Right ventricle myocardium inferior (tissue), 1 donor: Measurements from ENCODE around the gene TMEM8B. TPM values are rescaled to one million over a fixed set of nuclear protein-coding genes. Genes with fewer than 3 reads are reported as not detected.

Experiments
- ATAC-seq: fragments of 200-7000 bp; cut with Tn5 transposase; one replicate; pipeline ENCODE4 v1.9.1; 2020; ENCODE audit warnings: mild to moderate bottlenecking, moderate library complexity
- DNase-seq: peaks from one replicate; pipeline ENCODE4 v3.0.0; 2021; ENCODE audit errors: missing footprints
- intact Hi-C: fragments of 100-400 bp; cut with DNase I; formaldehyde crosslinking; loops from one replicate; pipeline ENCODE4 v1.11.0; 2022
- total RNA-seq: library from RNA; stranded (reverse); fragmentation: NEBNext Ultra II Directional; extraction: Animal tissue kit (Norgen Biotek cat#: 25700); gene quantifications from one replicate; pipeline ENCODE4 v1.2.1, GENCODE V29; 2021
- donor health status: DM: no; HTN: yes; CAD: no; lungs with severe emphysema.

The TMEM8B gene
- total RNA-seq, 1 donor from 2014 or later = 13.8 TPM

DNA sequence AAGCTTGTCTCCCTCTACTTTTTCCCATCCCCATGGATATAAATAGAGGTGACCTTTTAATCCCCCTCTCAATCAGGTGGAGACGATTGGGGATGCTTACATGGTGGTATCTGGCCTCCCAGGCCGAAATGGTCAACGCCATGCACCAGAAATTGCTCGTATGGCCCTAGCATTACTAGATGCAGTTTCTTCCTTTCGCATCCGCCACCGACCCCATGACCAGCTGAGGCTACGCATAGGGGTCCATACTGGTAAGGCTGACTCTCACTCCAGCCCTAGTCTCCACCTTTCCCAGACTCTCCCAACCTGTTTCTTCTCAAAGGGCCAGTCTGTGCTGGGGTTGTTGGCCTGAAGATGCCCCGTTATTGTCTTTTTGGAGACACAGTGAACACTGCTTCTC is 20.6 kb upstream of the TMEM8B start:
- intact Hi-C loops = no loop called here
- DNase-seq (no peak), ATAC-seq (no peak)

DNA sequence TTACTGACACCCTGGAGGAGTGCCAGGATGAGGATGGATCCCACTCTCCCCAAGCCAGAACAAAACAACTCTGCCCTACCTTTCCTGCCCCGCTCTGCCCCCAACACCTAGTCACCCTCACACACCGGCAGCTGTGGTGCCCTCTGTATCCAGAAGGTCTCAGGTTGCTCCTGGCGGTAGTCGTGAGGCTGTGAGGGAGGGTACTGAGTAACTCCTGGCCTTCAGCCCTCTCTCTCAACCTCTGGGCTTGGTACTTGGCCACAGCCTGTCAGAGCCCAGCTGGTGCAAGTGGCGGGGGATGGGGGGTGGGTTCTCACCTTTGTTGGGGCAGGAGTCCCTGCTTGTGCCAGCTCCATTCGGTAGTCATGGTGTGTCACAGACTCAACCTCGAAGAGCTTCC is 18.9 kb upstream of the TMEM8B start:
- intact Hi-C loops = loop anchor here (10.0 kb wide), 1 partner anchor 645 kb away; the partner anchor contains the start of gene UNC13B
- DNase-seq (no peak), ATAC-seq (no peak)

DNA sequence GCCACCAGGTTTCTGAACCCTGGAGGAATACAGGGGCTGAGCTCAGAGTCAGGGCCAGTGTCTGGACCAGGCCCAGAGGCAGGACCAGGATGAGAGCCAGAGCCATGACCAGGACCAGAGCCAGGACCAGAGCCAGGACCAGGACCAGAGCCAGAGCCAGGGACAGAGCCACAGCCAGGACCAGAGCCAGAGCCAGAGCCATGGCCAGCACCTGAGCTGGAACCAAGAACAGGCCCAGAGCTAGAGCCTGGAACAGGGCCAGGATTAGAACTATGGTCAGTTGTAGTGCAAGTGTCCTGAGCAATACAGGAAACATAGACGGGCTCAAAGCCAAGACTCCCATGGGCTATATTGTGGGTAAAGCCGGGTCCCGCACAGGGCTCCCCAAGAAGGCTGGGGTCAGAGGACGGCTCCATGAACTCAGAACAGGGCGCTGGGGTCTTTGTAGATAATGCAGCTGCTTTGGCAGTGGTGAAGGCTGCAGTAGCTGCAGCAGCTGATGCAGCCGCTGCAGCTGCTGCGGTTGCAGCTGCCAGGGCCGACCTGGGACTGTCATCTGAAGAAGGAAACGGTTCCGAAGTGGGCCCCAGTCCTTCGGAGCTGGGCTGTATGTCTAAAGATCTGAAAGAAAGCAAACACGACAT is 17.5 kb upstream of the TMEM8B start:
- ATAC-seq = no peak
- no peak for DNase-seq
- intact Hi-C loops = loop anchor here (2.0 to 10.0 kb wide), 2 partner anchors 21 to 647 kb away; partner anchors contain the start of genes NPR2 and UNC13B

GRCh38 chr9:35812025-35812602 is 16.9 kb upstream of the TMEM8B start, which contains the start of gene SPAG8:
Gene SPAG8, minus strand, starts transcription at chr9:35812262. Its CDS starts 115 bp downstream, at chr9:35812147.
- ATAC-seq = peak; percentile 71
- intact Hi-C loops = loop anchor here (2.0 to 10.0 kb wide), 2 partner anchors 21 to 647 kb away; partner anchors contain the start of genes NPR2 and UNC13B

GRCh38 chr9:35813434-35814105 is 15.5 kb upstream of the TMEM8B start:
- intact Hi-C loops = loop anchor here (2.0 to 10.0 kb wide), 2 partner anchors 23 to 649 kb away; partner anchors contain the start of genes NPR2 and UNC13B
- no peak for DNase-seq
- no peak for ATAC-seq

More at GRCh38 chr9:35812025-35812602, 16.9 kb upstream of the TMEM8B start, which contains the start of gene SPAG8:
- DNase-seq = peak; percentile 97

GRCh38 chr9:35814106-35814840 is 14.8 kb upstream of the TMEM8B start:
- intact Hi-C loops = loop anchor here (10.0 kb wide), 1 partner anchor 649 kb away; the partner anchor contains the start of gene UNC13B
- peak; percentile 53 for ATAC-seq
- DNase-seq = peak; percentile 88

- DNase-seq (peak; percentile 98), ATAC-seq (peak; percentile 95)
- intact Hi-C loops = loop anchor here (10.0 kb wide), 1 partner anchor 650 kb away; the partner anchor contains the start of gene UNC13B
These were observed 14.0 kb upstream of the TMEM8B start, which contains the start of gene HINT2 for GRCh38 chr9:35814841-35815543. Gene HINT2, minus strand, starts transcription at chr9:35815042. Its CDS starts 63 bp downstream, at chr9:35814979.

GRCh38 chr9:35816708-35817107 is 12.3 kb upstream of the TMEM8B start:
- intact Hi-C loops = loop anchor here (10.0 kb wide), 1 partner anchor 652 kb away; the partner anchor contains the start of gene UNC13B
- ATAC-seq (no peak), DNase-seq (no peak)

DNA sequence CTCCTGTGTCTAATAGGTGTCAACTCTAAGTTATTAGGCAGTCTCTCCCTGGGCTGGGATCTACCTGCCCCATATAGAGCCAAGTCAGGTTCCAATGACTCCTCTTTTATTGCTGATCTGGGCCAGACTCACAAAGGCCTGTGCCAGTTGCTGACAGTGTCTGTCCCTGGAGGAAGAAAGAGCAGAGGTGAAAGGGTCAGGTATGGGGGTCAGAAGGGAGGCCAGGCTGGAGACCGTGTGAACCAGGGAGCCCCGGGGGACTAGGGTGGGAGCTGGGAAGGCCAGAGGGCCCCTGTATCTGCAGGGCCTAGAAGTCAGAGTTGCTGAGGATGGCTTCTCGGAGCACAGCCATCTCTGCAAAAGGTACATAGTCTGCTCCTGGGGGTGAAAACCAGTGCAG is 10.7 kb upstream of the TMEM8B start:
- intact Hi-C loops = loop anchor here (10.0 kb wide), 1 partner anchor 654 kb away; the partner anchor contains the start of gene UNC13B
- ATAC-seq = no peak
- DNase-seq = no peak

DNA sequence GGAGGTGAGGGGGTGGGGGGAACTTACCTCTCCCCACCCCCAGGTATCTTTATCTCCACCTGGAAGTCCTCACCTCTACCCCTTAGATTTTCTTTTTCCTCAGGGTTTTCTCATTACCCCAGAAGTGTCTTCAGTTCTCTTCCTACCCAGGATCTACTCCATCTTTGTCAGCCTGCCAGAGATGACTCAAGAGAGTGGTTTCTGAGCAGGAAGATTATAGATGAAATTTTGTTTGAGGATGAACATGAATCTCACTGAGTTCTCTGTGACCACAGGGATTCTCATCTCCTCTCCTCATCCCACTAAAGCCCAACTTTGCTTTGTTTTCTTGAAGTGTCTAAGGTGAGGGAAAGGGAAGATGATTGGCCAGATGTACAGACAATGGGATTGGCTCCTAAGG is 9.0 kb upstream of the TMEM8B start:
- intact Hi-C loops = no loop called here
- DNase-seq (no peak), ATAC-seq (no peak)

DNA sequence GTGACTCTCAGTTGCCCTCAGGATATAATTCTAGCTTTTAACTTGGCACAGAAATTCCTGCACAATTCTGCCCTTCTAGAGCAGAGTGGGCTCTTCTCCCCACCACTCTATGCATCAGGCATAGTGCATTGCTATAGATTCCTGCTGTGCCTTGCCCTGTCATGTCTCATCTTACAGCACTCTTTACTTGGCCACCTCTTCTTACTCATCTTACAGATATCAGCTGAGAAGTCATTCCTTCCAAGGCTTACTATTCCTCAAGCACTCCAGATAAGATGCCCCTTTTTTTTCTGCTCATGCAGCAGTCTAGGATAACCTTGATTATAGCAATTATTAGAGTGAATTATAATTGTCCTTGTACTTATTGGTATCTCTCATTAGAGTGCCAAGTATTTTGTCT is 6.1 kb upstream of the TMEM8B start:
- intact Hi-C loops = no loop called here
- DNase-seq (no peak), ATAC-seq (no peak)

DNA sequence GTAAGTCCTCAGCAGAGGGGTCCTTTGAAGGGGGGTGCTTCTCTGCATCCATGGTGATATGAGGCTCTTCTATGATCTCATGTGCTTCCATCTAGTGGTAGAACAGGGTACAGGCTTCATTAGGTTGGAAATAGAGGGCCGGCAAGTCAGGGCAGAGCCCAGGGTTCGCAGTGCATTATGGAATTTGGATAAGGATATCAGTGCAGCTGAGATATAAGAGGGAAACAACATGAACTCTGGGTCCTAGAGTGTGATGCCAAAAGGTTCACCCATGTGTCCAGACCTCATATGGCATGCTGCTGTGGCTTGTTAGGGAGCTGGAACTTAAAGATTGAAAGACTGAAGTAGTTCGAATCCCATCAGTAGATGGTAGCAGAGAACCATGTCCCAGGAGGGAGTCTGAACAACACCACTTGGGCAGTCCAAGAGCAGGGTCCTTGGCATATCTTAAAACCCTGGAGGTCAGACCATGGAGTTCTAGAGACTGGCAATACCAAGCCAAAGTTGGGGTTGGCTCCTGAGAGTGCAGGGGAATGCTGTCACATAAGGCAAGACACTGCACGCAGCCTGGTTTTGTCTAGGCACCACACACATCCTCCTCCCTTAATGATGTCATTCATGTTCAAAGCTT is 2.8 kb upstream of the TMEM8B start:
- ATAC-seq = peak; percentile 49
- intact Hi-C loops = loop anchor here (1.0 to 5.0 kb wide), 4 partner anchors 35 to 169 kb away; partner anchors contain the start of genes CCDC107, CREB3, NPR2 and RMRP

DNA sequence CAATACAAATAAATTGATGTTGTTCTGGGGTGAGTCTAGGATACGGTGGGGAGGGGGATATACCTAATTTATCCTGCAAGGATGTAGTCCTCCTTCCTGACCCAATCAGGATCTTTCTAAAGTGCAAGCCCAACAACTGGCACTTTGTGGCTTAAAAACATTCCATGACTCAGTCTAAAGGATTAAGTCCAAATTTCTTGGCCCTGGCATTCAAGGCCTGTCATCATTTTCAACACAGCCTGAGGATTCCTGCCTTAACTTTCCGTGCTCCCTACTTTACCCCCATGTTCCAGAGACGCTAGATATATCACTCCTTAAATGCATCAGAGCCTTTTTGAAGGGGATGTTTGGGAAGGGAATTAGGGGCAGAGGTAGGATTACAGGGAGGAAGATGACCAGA is 1.5 kb upstream of the TMEM8B start:
- DNase-seq (no peak), ATAC-seq (no peak)
- intact Hi-C loops = loop anchor here (2.0 to 5.0 kb wide), 3 partner anchors 37 to 170 kb away; partner anchors contain the start of genes CCDC107, CREB3, NPR2 and RMRP

More for the DNA sequence above, 2.8 kb upstream of the TMEM8B start:
- DNase-seq = no peak

DNA sequence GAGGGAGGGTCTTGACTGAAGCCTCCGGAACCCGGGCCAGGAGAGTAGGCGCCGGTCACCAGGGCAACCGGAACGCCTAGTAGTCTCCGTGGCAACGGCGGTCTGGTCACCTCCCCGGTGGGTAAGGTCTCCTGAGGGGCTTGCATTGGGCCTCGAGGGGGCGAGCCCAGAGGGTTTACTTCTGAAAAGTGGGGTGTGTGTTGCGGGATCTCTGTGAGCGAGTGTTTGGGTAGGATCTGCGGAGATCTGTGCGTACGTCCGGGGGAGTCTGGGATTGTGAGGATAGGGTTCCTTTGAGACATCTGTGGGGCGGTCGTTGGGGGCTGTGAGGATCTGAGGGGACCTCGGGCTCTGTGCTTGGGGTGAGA is 328 bp upstream of the TMEM8B start, which contains the start of gene FAM221B:
Gene FAM221B, minus strand, starts transcription at position 17 of the 368 bp plus-strand sequence. CDS start 2,571 bp downstream, outside the sequence.
- no peak for ATAC-seq
- intact Hi-C loops = loop anchor here (5.0 kb wide), 2 partner anchors 96 to 171 kb away; partner anchors contain the start of genes CCDC107, CREB3, RMRP and TLN1
- DNase-seq = no peak

GRCh38 chr9:35829764-35830096 is 702 bp downstream of the TMEM8B start:
- no peak for ATAC-seq
- no peak for DNase-seq

DNA sequence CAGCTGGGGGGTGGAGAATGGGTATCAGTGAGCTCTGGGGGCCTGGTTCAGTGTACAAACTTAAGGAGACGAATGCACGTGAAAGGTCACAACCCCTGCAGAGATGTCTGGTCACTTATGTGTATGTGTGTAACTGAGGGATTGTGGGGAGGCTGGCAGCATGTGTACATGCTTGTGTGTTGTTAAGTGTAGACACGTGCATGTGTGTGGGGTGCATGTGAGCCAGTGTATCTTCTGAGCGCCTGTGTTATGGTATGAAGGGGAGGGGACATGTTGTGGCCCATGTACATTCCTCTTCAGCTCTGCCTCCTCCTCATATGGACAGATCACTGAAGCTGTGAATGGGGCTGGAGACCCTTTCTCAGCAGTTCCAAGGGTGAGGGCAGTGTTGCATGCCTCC is 2.0 kb downstream of the TMEM8B start:
- no peak for ATAC-seq
- intact Hi-C loops = no loop called here
- DNase-seq = no peak

More at GRCh38 chr9:35829764-35830096, 702 bp downstream of the TMEM8B start:
- intact Hi-C loops = loop anchor here (5.0 kb wide), 2 partner anchors 97 to 172 kb away; partner anchors contain the start of genes CCDC107, CREB3, RMRP and TLN1

DNA sequence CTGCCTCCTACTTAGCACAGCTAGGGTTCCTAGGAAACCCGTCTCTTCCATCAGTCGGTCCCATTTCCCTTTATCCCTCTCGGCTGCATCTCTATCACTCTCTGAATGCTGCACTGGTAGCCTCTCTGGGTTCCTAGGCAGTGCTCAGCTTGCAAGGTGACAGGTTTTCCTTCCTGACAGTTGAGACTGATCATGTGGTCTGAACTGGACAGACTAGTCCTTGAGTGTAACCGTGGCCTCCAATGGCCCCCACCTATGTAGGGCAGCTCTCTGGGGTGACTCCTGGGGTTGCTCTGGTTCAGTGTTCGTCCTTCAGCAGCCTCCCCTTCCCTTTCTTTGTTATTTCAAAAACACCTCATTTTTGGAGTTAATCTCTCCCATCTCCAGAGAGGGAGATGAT is 3.8 kb downstream of the TMEM8B start:
- DNase-seq = no peak
- ATAC-seq = no peak
- intact Hi-C loops = no loop called here
